Rectal smooth muscle tissue (tissue), 1 donor: ENCODE measurements around the gene CCDC51.

Experiments used
- H3K27ac ChIP-seq: one replicate; pipeline ENCODE4 v1.7.0; 2013; ENCODE audit warnings: low read depth, low read length, inconsistent platforms
- H3K27me3 ChIP-seq: one replicate; pipeline ENCODE4 v1.7.0; 2013; ENCODE audit warnings: low read length; ENCODE audit not compliant: control insufficient read depth, insufficient read depth
- H3K36me3 ChIP-seq: one replicate; pipeline ENCODE4 v1.7.0; 2013; ENCODE audit warnings: low read length; ENCODE audit not compliant: control insufficient read depth, insufficient read depth
- H3K4me1 ChIP-seq: one replicate; pipeline ENCODE4 v1.7.0; 2013; ENCODE audit warnings: low read length; ENCODE audit not compliant: control insufficient read depth, insufficient read depth
- H3K4me3 ChIP-seq: one replicate; pipeline ENCODE4 v1.7.0; 2013; ENCODE audit warnings: low read length
- H3K9ac ChIP-seq: one replicate; pipeline ENCODE4 v1.7.0; 2013; ENCODE audit warnings: low read length

Gene CCDC51

GRCh38 chr3:48420561-48420960 lies 19.4 kb downstream of the CCDC51 start:
- H3K27me3 ChIP-seq, result no peaks in the 10 kb centered on the region
- H3K4me3 ChIP-seq, result no peak overlapping the region
- H3K27ac ChIP-seq, result no peak overlapping the region
- peaks cover 11% of the 10 kb centered on the region for H3K4me1 ChIP-seq
- H3K9ac ChIP-seq, result no peak overlapping the region
- peaks cover 24% of the 10 kb centered on the region for H3K36me3 ChIP-seq

GRCh38 chr3:48419597-48419996 lies 20.3 kb downstream of the CCDC51 start:
- Histone ChIP-seq H3K27ac (no peak overlapping the region), H3K4me1 (peaks cover 2% of the 10 kb centered on the region), H3K4me3 (no peak overlapping the region), H3K27me3 (no peaks in the 10 kb centered on the region), H3K36me3 (peaks cover 24% of the 10 kb centered on the region), H3K9ac (no peak overlapping the region)

GRCh38 chr3:48419149-48419548 lies 20.8 kb downstream of the CCDC51 start:
- H3K9ac ChIP-seq, result no peak overlapping the region
- H3K36me3 ChIP-seq, result peaks cover 27% of the 10 kb centered on the region
- no peaks in the 10 kb centered on the region for H3K4me1 ChIP-seq
- no peak overlapping the region for H3K4me3 ChIP-seq
- H3K27me3 ChIP-seq, result no peaks in the 10 kb centered on the region
- H3K27ac ChIP-seq, result no peak overlapping the region

- Histone ChIP-seq H3K27ac (no peak overlapping the region), H3K4me3 (no peak overlapping the region), H3K36me3 (peaks cover 31% of the 10 kb centered on the region), H3K27me3 (no peaks in the 10 kb centered on the region), H3K4me1 (no peaks in the 10 kb centered on the region), H3K9ac (no peak overlapping the region)
These were observed 21.3 kb downstream of the CCDC51 start for GRCh38 chr3:48418651-48419050.

- Histone ChIP-seq H3K9ac (no peak overlapping the region), H3K4me3 (no peak overlapping the region), H3K27ac (no peak overlapping the region), H3K36me3 (peaks cover 35% of the 10 kb centered on the region), H3K27me3 (no peaks in the 10 kb centered on the region), H3K4me1 (no peaks in the 10 kb centered on the region)
These were observed 21.8 kb downstream of the CCDC51 start for GRCh38 chr3:48418140-48418539.

GRCh38 chr3:48417529-48418108 lies 22.3 kb downstream of the CCDC51 start:
- H3K27me3 ChIP-seq, result no peaks in the 10 kb centered on the region
- no peaks in the 10 kb centered on the region for H3K4me1 ChIP-seq
- H3K36me3 ChIP-seq, result peaks cover 40% of the 10 kb centered on the region
- H3K9ac ChIP-seq, result no peak overlapping the region
- H3K27ac ChIP-seq, result no peak overlapping the region
- no peak overlapping the region for H3K4me3 ChIP-seq

- Histone ChIP-seq H3K27me3 (no peaks in the 10 kb centered on the region), H3K36me3 (peaks cover 45% of the 10 kb centered on the region), H3K4me1 (no peaks in the 10 kb centered on the region), H3K4me3 (no peak overlapping the region), H3K27ac (no peak overlapping the region), H3K9ac (no peak overlapping the region)
These were observed 23.4 kb downstream of the CCDC51 start for GRCh38 chr3:48416546-48416945.

- Histone ChIP-seq H3K4me1 (no peaks in the 10 kb centered on the region), H3K27ac (no peak overlapping the region), H3K4me3 (no peak overlapping the region), H3K9ac (no peak overlapping the region), H3K27me3 (no peaks in the 10 kb centered on the region), H3K36me3 (peaks cover 48% of the 10 kb centered on the region)
These were observed 23.8 kb downstream of the CCDC51 start for GRCh38 chr3:48416091-48416505.

- Histone ChIP-seq H3K4me3 (no peak overlapping the region), H3K4me1 (no peaks in the 10 kb centered on the region), H3K9ac (no peak overlapping the region), H3K27me3 (no peaks in the 10 kb centered on the region), H3K27ac (no peak overlapping the region), H3K36me3 (peaks cover 52% of the 10 kb centered on the region)
These were observed 24.5 kb downstream of the CCDC51 start for GRCh38 chr3:48415251-48415953.

- H3K27ac ChIP-seq, result peak overlapping the region; percentile 38
These were observed 25.3 kb downstream of the CCDC51 start for GRCh38 chr3:48414376-48415250.

GRCh38 chr3:48413611-48414010 lies 26.3 kb downstream of the CCDC51 start:
- H3K4me1 ChIP-seq, result no peaks in the 10 kb centered on the region
- peak overlapping the region; percentile 38 for H3K27ac ChIP-seq
- no peak overlapping the region for H3K4me3 ChIP-seq
- peaks cover 53% of the 10 kb centered on the region for H3K36me3 ChIP-seq
- no peak overlapping the region for H3K9ac ChIP-seq
- no peaks in the 10 kb centered on the region for H3K27me3 ChIP-seq

More at GRCh38 chr3:48414376-48415250, 25.3 kb downstream of the CCDC51 start:
- no peak overlapping the region for H3K9ac ChIP-seq
- no peaks in the 10 kb centered on the region for H3K4me1 ChIP-seq
- peaks cover 54% of the 10 kb centered on the region for H3K36me3 ChIP-seq
- H3K4me3 ChIP-seq, result no peak overlapping the region
- H3K27me3 ChIP-seq, result no peaks in the 10 kb centered on the region

GRCh38 chr3:48413086-48413485 lies 26.8 kb downstream of the CCDC51 start:
- H3K36me3 ChIP-seq, result peaks cover 51% of the 10 kb centered on the region

More at GRCh38 chr3:48413086-48413485, 26.8 kb downstream of the CCDC51 start:
- Histone ChIP-seq H3K27me3 (no peaks in the 10 kb centered on the region), H3K4me3 (no peak overlapping the region), H3K9ac (no peak overlapping the region), H3K4me1 (no peaks in the 10 kb centered on the region), H3K27ac (no peak overlapping the region)
